Esophagus squamous epithelium (tissue), 4 donors: Measurements from ENCODE around the gene ZBTB43.

ENCODE experiments used
- CTCF ChIP-seq, 6 experiments: fragments of 450-650 bp in 4 of 6; fragments of 200-600 bp in 2 of 6; sonication (generic) in 2 of 6; IDR thresholded peaks; one replicate each; pipeline ENCODE4 v1.5.1; 2016 to 2019; ENCODE audit warnings: antibody characterized with exemption in 6 of 6, mild to moderate bottlenecking in 4 of 6, moderate library complexity in 4 of 6
- POLR2A ChIP-seq, 4 donors: fragments of 450-650 bp; IDR thresholded peaks; one replicate each; pipeline ENCODE4 v1.6.1; 2017; ENCODE audit warnings: antibody characterized with exemption in 4 of 4, mild to moderate bottlenecking in 4 of 4, moderate library complexity in 3 of 4

DNA sequence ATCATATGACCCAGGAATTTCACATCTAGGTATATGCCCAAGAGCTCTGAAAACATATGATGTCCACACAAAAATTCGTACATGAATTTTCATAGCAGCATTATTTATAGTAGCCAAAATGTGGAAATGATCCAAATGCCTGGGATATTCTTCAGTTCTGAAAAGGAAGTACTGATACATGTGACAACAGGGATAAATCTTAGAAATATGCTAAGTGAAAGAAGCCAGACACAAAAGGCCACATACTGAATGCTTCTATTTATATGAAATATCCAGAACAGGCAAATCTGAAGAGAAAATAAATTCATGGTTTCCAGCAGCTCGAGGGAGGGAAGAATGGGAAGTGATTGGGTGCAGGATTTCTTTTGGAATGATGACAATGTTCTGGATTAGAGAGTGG, 16.8 kb upstream of the ZBTB43 start:
- TF ChIP-seq CTCF (IDR thresholded peaks at IDR 0.05): no peak
- no peak for TF ChIP-seq POLR2A (IDR thresholded peaks at IDR 0.05)
